Bronchial epithelial cell (primary cell): Measurements from ENCODE around the gene EIF4B. TPM values are rescaled to one million over a fixed set of nuclear protein-coding genes. Genes with fewer than 3 reads are reported as not detected.

Experiments used
- DNase-seq: peaks from one replicate; pipeline ENCODE4 v3.0.0-alpha.2; 2010; ENCODE audit warnings: low read depth
- FAIRE-seq: peaks from 2 replicates; lab custom pipeline; 2011; peaks lifted over from hg19 to GRCh38; lab: Jason Lieb, UNC
- H3K27me3 ChIP-seq: 2 replicates; pipeline ENCODE4 v1.5.1; 2011; ENCODE audit warnings: low read length; ENCODE audit not compliant: control insufficient read depth, insufficient read depth
- H3K36me3 ChIP-seq: 2 replicates; pipeline ENCODE4 v1.5.1; 2011; ENCODE audit warnings: low read length; ENCODE audit not compliant: control insufficient read depth, insufficient read depth
- H3K4me3 ChIP-seq: 2 replicates; pipeline ENCODE4 v1.5.1; 2011; ENCODE audit warnings: mild to moderate bottlenecking, low read depth, low read length, control low read depth
- CTCF ChIP-seq: IDR thresholded peaks from 2 replicates; pipeline ENCODE4 v1.5.1; 2011; ENCODE audit warnings: mild to moderate bottlenecking, moderate library complexity, low read length, control low read depth, inconsistent platforms; ENCODE audit not compliant: insufficient read depth, severe bottlenecking
- total RNA-seq: library from RNA; depleted of rRNA; stranded (reverse); fragments of >200 nt; gene quantifications from 2 replicates; pipeline ENCODE4 v1.2.1, GENCODE V29; 2014

Gene EIF4B
- total RNA-seq, 1 donor from 2014 or later: 2,183 TPM

- Histone ChIP-seq H3K36me3 (peaks cover 21% of the 10 kb centered on the region), H3K4me3 (no peak overlapping the region), H3K27me3 (no peaks in the 10 kb centered on the region)
- DNase-seq: no peak
- no peak for FAIRE-seq
- TF ChIP-seq CTCF: no peak
These were observed 30.5 kb downstream of the EIF4B start for GRCh38 chr12:53036802-53037201.

GRCh38 chr12:53039851-53040250 is 33.6 kb downstream of the EIF4B start:
- DNase-seq (no peak), FAIRE-seq (no peak)
- Histone ChIP-seq H3K4me3 (no peak overlapping the region), H3K27me3 (no peaks in the 10 kb centered on the region), H3K36me3 (peaks cover 20% of the 10 kb centered on the region)
- TF ChIP-seq CTCF: no peak

GRCh38 chr12:53042607-53043454 is 36.6 kb downstream of the EIF4B start:
- FAIRE-seq: no peak
- H3K36me3 ChIP-seq: peaks cover 9% of the 10 kb centered on the region
- no peaks in the 10 kb centered on the region for H3K27me3 ChIP-seq
- TF ChIP-seq CTCF: no peak
- DNase-seq: no peak
- H3K4me3 ChIP-seq: no peak overlapping the region

GRCh38 chr12:53044052-53044581 is 37.9 kb downstream of the EIF4B start:
- no peak overlapping the region for H3K4me3 ChIP-seq
- H3K27me3 ChIP-seq: no peaks in the 10 kb centered on the region
- DNase-seq: no peak
- no peak for TF ChIP-seq CTCF
- peaks cover 9% of the 10 kb centered on the region for H3K36me3 ChIP-seq
- no peak for FAIRE-seq

- TF ChIP-seq CTCF: no peak
- no peak overlapping the region for H3K4me3 ChIP-seq
- FAIRE-seq (no peak), DNase-seq (no peak)
- no peaks in the 10 kb centered on the region for H3K27me3 ChIP-seq
- peaks cover 2% of the 10 kb centered on the region for H3K36me3 ChIP-seq
These were observed 38.8 kb downstream of the EIF4B start for GRCh38 chr12:53044896-53045695.
